Activated naive CD4-positive, alpha-beta T cell treated with anti-CD3 and anti-CD28 coated beads, Interleukin-2, amount 10 ng/mL, durations not matched to agents 5 hours and 36 hours (primary cell): ENCODE results near the gene TSPEAR. TPM values are rescaled to one million over a fixed set of nuclear protein-coding genes. Genes with fewer than 3 reads are reported as not detected.

Source experiments
- total RNA-seq, 2 experiments: library from RNA; stranded (reverse); gene quantifications; one replicate each; pipeline ENCODE4 v1.2.3, GENCODE V29; 2021

Gene TSPEAR
- total RNA-seq, 2 experiments from 2014 or later: not detected

GRCh38 chr21:44573630-44574456, 137.5 kb downstream of the TSPEAR start, which contains the start of gene KRTAP10-4:
KRTAP10-4 (plus strand) TSS chr21:44573729; CDS start chr21:44573759, 30 bp downstream.

DNA sequence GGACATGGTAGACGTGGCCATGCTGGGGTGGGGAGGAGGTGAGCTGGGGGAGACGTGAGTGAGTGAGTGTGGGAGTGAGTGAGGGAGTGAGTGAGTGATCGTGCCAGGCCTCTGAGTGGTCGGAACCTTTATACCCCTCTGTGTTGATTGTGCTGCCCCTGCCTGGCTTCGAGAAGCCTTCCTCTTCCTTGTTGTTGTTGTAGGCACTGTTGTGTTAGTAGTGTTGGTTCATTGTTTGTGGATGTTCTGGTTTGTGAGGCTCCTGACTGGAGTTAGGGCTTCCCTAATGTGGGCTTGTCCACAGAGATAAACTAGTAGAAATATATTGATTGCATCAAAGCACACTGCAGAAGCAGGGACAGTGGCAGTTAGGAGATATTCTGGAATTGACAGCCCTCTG, 152.7 kb downstream of the TSPEAR start, which contains the start of gene KRTAP10-3:
TSS of gene KRTAP10-3 (minus strand) at position 101 of the 400 bp plus-strand sequence. CDS start at position 21, 80 bp downstream.

DNA sequence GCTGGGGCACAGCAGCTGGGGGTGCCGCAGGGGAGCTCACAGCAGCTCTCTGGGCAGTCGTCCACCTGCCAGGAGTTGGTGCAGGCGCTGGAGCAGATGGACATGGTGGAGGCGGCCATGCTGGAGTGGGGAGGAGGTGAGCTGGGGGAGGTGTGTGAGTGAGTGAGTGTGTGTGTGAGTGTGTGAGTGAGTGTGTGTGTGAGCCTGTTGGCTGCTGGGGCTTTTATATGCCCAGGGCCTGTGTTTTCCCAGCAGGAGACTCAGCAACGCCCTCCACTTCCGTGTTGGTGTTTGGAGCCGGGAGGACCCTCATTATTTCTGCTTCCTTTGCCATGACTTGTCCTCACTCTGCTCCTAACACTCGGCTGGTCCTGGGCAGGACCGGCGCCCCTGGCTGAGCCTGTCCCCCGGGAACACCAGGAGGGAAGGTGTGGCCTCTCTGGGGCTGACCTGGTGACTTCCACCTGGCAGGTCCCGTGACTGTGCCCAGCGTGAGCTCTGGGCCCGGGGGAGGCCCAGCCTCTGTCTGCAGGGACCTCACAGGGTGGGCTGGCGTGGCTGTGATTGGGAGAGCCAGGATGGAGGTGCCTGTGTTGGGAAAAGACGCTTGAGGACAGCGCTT, 159.9 kb downstream of the TSPEAR start, which contains the start of gene KRTAP10-2:
TSS of gene KRTAP10-2 (minus strand) at position 166 of the 622 bp plus-strand sequence. CDS start at position 119, 47 bp downstream.

GRCh38 chr21:44539991-44540666, 171.2 kb downstream of the TSPEAR start, which contains the start of gene KRTAP10-1:
KRTAP10-1 (minus strand) TSS chr21:44540195; CDS start chr21:44540150, 45 bp downstream.

DNA sequence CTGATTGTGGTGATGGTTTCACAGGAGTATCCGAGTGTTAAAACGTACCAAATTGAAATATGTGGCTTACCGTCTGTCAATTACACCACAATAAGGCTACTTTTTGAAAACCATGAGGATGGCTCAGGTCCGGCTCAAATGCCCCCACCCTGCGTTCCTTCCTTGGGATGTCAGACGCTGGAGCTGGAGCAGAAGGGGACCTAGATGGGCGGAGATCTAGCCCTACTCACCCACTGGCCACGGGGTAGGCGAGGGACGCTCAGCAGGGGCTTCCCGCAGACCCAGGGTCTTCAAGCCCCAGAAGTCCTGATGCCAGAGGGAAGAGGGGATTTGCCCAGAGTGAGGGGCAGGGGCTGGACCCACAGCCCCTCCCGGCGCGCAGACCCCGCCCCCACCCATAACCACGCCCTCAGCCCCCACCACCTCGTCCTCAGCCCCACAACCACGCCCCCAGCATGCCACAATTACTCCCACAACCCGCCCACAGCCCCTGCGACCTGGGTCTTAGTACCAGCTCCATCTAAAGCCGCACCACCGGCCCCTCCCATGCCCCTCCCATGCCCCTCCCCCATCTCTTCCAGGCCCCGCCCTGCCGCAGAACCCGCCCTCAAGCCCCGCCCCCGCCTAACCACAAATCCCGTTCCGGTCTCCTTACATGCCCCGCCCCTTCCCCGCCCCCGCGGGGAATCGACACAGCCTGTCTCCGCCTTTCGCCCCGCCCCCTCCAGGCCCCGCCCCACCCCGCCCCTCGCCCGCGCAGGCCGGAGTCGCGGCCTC, 256.4 kb downstream of the TSPEAR start, which contains the start of gene LRRC3:
TSS of gene LRRC3 (plus strand) at position 764 of the 777 bp plus-strand sequence. CDS start 1,135 bp downstream, outside the sequence.

Other genes starting within 250 kb of the TSPEAR start
- gene KRTAP10-1, start 171.4 kb downstream of the TSPEAR start, total RNA-seq: not detected
- gene KRTAP10-2, start 160.1 kb downstream of the TSPEAR start, total RNA-seq: not detected
- gene KRTAP10-3, start 152.8 kb downstream of the TSPEAR start, total RNA-seq: not detected
- not detected for gene KRTAP10-4, start 137.8 kb downstream of the TSPEAR start, total RNA-seq
- not detected for gene KRTAP10-5, start 131.0 kb downstream of the TSPEAR start, total RNA-seq
- not detected for gene KRTAP10-6, start 119.1 kb downstream of the TSPEAR start, total RNA-seq
- not detected for gene KRTAP10-7, start 111.0 kb downstream of the TSPEAR start, total RNA-seq
- gene KRTAP10-8, start 99.5 kb downstream of the TSPEAR start, total RNA-seq: not detected
- gene KRTAP10-9, start 84.5 kb downstream of the TSPEAR start, total RNA-seq: not detected
- gene KRTAP10-10, start 74.2 kb downstream of the TSPEAR start, total RNA-seq: not detected
- gene KRTAP10-11, start 65.2 kb downstream of the TSPEAR start, total RNA-seq: not detected
- gene KRTAP12-4, start 56.9 kb downstream of the TSPEAR start, total RNA-seq: not detected
- not detected for gene KRTAP12-3, start 53.6 kb downstream of the TSPEAR start, total RNA-seq
- gene KRTAP12-2, start 44.6 kb downstream of the TSPEAR start, total RNA-seq: not detected
- not detected for gene KRTAP12-1, start 29.4 kb downstream of the TSPEAR start, total RNA-seq
- not detected for gene KRTAP10-12, start 14.4 kb downstream of the TSPEAR start, total RNA-seq
- 100 to 1,000 TPM in 1 of 2 experiments, 10 to 100 TPM in 1; 90.1 to 104 TPM for gene UBE2G2, start 90.2 kb upstream of the TSPEAR start, total RNA-seq
- 10 to 100 TPM; 77.5 to 83.7 TPM for gene SUMO3, start 106.5 kb upstream of the TSPEAR start, total RNA-seq
- 10 to 100 TPM; 74.7 to 79.3 TPM for gene PTTG1IP, start 162.1 kb upstream of the TSPEAR start, total RNA-seq
- 100 to 1,000 TPM; 565 to 569 TPM for gene ITGB2, start 209.3 kb upstream of the TSPEAR start, total RNA-seq
- gene SLX9, start 228.5 kb upstream of the TSPEAR start, total RNA-seq: 10 to 100 TPM; 39.5 to 41.4 TPM